Amniotic stem cell (primary cell): ENCODE measurements around the gene CHCHD2.
"Not testable (repeated sequence)": the region's sequence is repeated elsewhere in the genome, so short reads cannot be mapped to it uniquely, and the experiment has no call there.

Source experiments
- DNase-seq: peaks from one replicate; lab custom pipeline; 2025; lab: John Stamatoyannopoulos, UW

The CHCHD2 gene

DNA sequence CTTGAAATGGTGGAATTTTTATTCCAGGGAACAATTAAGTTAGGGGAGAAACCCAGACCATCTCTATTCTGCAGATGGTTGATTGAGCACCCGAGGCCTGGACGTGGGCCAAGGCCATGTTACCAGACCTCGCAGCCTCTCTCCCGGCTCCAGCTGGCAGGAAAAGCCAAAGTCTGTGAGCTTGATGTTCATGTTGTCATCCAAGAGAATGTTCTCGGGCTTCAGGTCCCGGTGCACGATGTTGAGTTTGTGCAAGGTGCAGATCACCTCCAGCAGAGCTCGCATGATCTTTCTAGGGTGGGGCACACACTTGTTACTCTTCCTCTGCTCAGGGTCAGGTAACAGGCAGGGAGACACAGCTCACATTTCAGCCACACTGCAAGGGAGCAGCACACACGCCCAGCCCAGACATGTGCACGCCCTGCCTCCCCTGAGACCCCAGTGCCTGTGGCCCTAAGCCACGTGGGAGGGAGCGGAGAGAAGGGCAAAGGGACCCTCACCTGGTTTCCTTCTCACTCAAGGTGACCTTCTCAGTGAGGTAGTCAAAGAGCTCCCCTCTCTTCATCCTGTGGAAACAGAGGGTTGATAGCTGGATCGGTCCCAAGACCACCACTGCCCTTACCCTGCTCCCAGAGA, 23.0 kb downstream of the CHCHD2 start:
- no peak for DNase-seq

DNA sequence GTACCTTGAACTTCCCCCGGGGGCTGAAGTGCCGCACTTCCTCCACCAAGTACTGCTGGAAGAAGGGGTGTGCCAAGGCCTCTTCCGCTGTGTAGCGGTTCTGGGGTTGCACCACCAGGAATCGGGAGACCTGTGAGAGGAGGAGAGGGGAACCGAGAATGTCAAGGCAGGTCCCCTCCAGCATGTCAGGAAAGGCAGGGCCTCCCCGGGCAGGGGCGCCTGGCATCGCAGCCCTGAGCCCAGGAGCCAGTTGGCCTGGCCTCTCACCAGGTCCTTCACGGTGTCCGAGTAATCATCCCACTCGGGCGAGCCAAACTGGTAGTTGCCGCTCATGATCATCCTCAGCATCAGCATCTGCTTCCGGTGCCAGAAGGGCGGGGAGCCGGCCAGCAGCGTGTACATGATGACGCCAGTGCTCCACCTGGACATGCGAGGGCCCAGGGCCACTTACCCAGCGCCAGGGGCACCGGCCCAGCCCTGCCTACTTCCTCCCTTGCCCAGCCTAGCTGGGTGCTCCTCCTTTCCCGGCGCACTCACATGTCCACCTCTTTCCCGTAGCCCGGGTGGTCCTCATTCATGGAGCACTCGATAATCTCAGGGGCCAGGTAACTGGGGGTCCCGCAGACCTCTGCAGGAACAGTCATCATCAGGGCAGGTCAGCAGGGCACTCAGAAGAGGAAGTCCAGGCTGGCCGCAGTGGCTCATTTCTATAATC, 24.5 kb downstream of the CHCHD2 start:
- DNase-seq = no peak

DNA sequence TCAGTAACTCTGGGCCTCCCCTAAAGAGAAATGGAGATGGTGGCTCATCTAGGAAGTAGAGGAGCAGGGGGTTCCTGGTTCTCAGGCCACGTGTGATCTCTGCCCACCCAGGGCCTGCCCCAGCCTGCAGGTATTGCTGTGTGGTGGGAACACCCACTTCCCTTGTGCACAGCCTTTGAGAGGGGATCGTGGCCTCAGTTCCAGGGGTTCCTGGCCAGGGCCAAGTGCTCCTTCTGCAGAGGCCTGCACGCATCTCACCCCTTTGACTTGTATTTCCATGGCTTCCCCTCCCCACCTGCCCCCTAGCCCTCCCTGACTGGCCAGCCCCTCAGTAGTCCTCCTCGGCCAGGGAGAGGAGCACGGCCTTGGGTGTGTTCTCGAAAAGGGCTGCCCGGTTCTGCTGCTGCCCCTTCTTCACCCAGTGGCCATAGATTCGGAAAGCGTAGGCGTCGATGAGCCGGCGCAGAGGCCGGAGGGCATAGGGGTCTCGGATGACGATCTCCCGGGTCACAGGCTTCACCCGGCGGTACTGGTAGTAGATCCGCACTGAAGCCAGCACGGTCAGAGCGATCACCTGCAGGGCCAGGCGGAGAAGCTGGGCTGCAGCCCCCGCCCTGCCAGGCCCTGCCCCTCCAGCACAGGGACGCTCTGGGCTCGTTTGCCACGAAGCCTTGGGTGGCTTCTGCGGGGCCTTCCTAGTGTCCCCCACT, 25.4 kb downstream of the CHCHD2 start:
- not testable (repeated sequence) for DNase-seq

DNA sequence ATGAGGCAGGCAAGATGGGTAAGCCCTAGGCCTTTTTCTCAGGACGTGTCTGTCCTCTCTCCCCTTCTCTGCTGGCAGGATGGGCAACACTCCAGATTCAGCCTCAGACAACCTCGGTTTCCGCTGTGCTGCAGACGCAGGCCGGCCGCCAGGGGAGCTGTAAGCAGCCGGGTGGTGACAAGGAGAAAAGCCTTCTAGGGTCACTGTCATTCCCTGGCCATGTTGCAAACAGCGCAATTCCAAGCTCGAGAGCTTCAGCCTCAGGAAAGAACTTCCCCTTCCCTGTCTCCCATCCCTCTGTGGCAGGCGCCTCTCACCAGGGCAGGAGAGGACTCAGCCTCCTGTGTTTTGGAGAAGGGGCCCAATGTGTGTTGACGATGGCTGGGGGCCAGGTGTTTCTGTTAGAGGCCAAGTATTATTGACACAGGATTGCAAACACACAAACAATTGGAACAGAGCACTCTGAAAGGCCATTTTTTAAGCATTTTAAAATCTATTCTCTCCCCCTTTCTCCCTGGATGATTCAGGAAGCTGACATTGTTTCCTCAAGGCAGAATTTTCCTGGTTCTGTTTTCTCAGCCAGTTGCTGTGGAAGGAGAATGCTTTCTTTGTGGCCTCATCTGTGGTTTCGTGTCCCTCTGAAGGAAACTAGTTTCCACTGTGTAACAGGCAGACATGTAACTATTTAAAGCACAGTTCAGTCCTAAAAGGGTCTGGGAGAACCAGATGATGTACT, 26.7 kb downstream of the CHCHD2 start:
- DNase-seq = peak; percentile 20

DNA sequence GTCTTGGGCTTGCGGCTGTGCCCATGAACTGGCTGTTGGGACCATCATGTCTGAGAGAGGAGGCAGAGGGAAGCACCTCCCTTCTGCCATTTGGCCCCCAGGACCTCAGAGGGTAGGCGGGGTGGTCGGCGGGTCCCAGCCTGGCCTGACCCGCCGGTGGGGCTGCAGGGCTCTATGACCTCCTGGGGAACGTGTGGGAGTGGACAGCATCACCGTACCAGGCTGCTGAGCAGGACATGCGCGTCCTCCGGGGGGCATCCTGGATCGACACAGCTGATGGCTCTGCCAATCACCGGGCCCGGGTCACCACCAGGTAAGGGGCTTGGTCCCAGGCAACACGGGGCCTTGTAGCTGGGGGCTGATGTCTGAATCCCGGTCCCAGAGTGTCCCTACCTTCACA, 28.1 kb downstream of the CHCHD2 start:
- no peak for DNase-seq

DNA sequence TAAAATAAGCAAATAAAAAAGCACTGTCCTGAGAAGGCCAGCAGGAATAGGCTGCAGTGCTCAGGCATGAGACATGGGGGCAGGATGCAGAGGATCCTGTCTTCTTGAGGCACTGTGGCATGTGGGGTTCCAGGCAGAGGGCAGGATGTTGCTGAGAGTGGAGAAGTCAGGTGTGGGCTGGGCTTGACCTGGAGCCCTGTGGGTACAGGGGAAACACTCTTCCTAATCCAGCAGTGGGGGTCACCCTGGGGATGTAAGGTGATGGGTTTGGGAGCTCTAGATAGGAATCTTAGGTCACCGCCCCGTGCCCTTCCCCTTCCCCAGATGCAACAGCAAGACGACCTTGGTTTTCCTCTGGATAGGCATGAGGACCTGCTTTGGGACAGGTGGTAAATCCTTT, 28.6 kb downstream of the CHCHD2 start:
- DNase-seq = no peak

DNA sequence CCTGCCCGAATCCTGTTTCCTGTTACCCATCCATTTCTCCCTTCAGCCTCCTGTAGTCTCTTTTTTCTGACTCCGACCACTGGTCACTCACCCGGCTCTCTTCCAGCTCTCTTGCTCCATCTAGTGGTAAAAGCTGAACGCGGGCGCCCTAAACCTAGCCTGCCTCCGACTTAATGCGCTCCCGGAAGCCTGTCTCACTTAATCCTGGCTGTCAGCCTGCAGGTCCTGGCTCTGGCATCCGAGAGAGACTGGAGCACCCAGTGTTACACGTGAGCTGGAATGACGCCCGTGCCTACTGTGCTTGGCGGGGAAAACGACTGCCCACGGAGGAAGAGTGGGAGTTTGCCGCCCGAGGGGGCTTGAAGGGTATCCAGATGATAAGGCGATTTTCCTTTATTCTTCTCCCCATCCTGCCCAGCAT, 31.9 kb downstream of the CHCHD2 start:
- peak; percentile 59 for DNase-seq

DNA sequence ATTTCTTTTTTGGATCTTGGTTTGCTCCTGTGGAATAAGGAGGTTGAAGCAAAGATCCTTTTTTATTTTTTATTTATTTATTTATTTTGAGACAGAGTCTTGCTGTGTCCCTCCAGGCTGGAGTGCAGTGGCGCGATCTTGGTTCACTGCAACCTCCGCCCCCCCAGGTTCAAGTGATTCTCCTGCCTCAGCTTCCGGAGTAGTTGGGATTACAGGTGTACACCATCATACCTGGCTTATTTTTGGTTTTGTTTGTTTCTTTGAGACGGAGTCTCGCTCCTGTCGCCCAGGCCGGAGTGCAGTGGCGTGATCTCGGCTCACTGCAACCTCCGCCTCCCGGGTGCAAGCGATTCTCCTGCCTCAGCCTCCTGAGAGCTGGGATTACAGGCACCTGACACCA, 39.9 kb downstream of the CHCHD2 start:
- not testable (repeated sequence) for DNase-seq

DNA sequence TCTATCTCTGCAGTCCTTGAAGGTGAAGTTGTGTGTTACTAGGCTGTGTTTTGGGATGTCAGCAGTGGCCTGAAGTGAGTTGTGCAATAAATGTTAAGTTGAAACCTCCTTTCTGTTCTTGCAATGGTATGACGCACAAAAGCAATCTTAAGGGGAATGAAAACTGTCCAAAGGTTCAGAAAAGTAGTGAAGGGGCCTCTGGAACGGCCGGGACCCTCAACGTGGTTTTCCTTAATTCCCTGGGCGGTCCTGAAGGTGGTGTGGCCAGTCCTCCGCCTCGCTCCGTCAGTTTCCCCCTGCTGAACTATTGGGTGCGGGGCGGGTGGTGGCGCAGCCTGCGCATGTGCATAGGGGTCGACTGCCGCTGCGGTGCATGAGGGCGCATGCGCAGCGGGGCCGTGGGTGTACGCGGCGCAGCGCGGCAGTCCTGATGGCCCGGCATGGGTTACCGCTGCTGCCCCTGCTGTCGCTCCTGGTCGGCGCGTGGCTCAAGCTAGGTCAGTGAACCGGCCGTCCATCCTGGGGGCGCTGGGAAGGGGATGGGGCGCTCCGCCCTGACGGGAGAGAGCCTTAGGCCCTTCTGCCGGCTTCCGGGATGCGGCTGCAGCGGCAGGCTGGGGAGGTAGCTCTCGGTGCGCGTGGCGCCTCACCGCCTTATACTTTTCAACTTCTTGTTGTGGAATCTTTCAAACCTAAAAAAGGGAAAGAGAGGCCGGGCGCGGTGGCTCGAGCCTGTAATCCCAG, 42.2 kb downstream of the CHCHD2 start, which contains the start of gene SUMF2:
SUMF2 (plus strand) TSS at position 405 of the 744 bp plus-strand sequence; CDS start at position 431, 26 bp downstream.
- DNase-seq = peak; percentile 57

DNA sequence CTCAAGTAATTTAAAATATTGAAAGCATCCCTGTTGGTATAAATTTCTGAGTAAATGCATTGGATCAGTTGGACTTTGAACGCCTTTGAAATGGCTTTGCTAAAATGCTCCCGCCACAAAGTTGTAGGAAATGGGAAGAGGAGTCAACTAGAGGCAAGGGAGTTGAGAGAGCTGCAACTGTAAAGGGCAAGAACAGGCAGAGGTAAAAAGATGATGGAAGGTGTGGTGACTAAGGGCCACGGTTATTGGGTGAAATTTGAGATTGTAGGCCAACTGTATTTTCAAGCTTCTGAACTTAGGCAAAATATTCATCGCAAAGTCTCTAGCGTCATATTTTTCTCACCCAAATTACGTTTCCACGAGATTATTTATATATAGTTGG, 42.8 kb downstream of the CHCHD2 start:
- no peak for DNase-seq

DNA sequence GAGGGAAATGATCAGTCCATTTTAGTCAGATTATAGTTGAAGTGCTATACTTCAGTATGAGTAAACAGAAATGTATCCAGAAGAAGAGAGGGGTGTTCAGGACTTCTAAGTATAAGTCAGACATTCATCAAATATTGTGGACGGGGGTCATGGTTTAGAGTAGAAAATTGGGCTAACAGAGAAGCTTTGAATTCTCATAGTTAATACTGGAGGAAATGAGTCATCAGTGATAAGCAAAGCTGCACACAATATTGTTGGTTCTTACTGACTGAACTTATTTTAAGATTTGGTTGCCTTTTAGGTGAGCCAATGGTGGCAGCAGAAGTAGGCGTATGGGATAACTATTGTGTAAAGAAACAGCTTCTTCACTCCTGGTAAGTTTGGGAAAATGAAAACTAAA, 43.9 kb downstream of the CHCHD2 start:
- peak; percentile 28 for DNase-seq

DNA sequence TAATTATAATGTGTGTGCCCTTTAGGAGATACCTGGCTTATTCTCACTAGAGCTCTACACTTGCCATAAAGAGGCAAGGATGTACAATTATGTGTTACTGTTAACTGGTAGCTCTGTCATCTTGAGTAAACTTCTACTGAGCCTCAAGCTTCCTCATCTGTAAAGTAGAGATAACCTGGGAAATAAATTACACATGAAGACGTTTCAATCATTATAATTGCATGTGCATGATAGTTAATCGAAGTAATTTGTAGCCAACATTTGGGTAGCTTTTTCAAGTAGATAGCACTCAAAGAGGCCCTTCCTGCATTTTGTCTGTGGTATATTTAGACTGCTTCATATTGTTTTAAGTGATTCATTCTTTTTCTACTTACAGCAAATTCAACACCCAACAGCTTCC, 52.3 kb downstream of the CHCHD2 start:
- DNase-seq = no peak

DNA sequence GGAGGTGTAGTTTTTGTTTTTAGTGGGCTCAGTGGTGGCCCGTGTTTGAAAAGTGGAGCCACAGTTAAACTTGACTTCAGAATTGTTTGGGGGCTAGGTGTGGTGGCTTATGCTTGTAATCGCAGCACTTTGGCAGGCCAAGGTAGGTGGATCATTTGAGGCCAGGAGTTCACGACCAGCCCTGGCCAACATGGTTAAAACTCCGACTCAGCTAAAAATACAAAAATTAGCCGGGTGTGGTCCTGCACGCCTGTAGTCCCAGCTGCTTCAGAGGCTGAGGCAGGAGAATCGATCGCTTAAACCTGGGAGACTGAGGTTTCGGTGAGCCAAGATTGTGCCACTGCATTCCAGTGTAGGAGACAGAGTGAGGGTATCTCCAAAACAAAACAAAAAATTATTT, 52.9 kb downstream of the CHCHD2 start:
- DNase-seq = no peak
